Tibial artery (tissue), 4 donors: ENCODE results near the gene CD28.
"Not testable (repeated sequence)": the region's sequence is repeated elsewhere in the genome, so short reads cannot be mapped to it uniquely, and the experiment has no call there.

Experiments
- DNase-seq, 2 donors: peaks; one replicate each; pipeline ENCODE4 v3.0.0-alpha.2; 2019
- H3K27ac ChIP-seq, 2 donors: fragments of 200-600 bp; sonication (generic) in 1 of 2; 1 replicate in 1 of 2; 2 replicates in 1 of 2; pipeline ENCODE4 v1.5.1; 2018 to 2019; ENCODE audit warnings: mild to moderate bottlenecking in 1 of 2
- H3K27me3 ChIP-seq, 2 donors: fragments of 200-600 bp; sonication (generic) in 1 of 2; one replicate each; pipeline versions ENCODE4 v1.5.1 to v1.6.0; 2016 to 2019
- H3K36me3 ChIP-seq, 3 donors: fragments of 200-600 bp; sonication (generic) in 2 of 3; one replicate each; pipeline ENCODE4 v1.5.1; 2016 to 2019; ENCODE audit warnings: mild to moderate bottlenecking in 2 of 3
- H3K4me1 ChIP-seq, 4 donors: fragments of 200-600 bp; sonication (generic) in 2 of 4; 1 replicate in 3 of 4; 2 replicates in 1 of 4; pipeline ENCODE4 v1.5.1; 2016 to 2019
- H3K4me3 ChIP-seq, 2 donors: fragments of 200-600 bp; sonication (generic) in 1 of 2; 1 replicate in 1 of 2; 2 replicates in 1 of 2; pipeline ENCODE4 v1.5.1; 2018 to 2019; ENCODE audit warnings: mild to moderate bottlenecking in 2 of 2
- H3K9me3 ChIP-seq, 3 donors: fragments of 200-600 bp; sonication (generic) in 1 of 3; one replicate each; pipeline ENCODE4 v1.5.1; 2016 to 2019
- intact Hi-C: fragments of 100-400 bp; cut with DNase I; formaldehyde crosslinking; loops from one replicate; pipeline ENCODE4 v1.15.0; 2023; ENCODE audit warnings: low total_unique reads
- TF ChIP-seq, protein P1 (sequence below), 2 experiments: fragments of 200-600 bp in 1 of 2; fragments of 450-650 bp in 1 of 2; IDR thresholded peaks; one replicate each; pipeline ENCODE4 v1.5.1; 2017 to 2019; ENCODE audit warnings: antibody characterized with exemption in 2 of 2, mild to moderate bottlenecking in 1 of 2, moderate library complexity in 1 of 2

Gene CD28

GRCh38 chr2:203774760-203775159 lies 68.3 kb downstream of the CD28 start:
- intact Hi-C loops: no loop called here
- Histone ChIP-seq H3K27me3 (no peaks in the 10 kb centered on the region), H3K4me1 (peaks cover 0 to 9% (median 0%) of the 10 kb centered on the region in 4 donors), H3K27ac (no peak overlapping the region), H3K9me3 (no peaks in the 10 kb centered on the region), H3K4me3 (no peak overlapping the region), H3K36me3 (no peaks in the 10 kb centered on the region)
- TF ChIP-seq, protein P1, sequence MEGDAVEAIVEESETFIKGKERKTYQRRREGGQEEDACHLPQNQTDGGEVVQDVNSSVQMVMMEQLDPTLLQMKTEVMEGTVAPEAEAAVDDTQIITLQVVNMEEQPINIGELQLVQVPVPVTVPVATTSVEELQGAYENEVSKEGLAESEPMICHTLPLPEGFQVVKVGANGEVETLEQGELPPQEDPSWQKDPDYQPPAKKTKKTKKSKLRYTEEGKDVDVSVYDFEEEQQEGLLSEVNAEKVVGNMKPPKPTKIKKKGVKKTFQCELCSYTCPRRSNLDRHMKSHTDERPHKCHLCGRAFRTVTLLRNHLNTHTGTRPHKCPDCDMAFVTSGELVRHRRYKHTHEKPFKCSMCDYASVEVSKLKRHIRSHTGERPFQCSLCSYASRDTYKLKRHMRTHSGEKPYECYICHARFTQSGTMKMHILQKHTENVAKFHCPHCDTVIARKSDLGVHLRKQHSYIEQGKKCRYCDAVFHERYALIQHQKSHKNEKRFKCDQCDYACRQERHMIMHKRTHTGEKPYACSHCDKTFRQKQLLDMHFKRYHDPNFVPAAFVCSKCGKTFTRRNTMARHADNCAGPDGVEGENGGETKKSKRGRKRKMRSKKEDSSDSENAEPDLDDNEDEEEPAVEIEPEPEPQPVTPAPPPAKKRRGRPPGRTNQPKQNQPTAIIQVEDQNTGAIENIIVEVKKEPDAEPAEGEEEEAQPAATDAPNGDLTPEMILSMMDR (IDR thresholded peaks at IDR 0.05): no peak
- DNase-seq: no peak

GRCh38 chr2:203775684-203776083 lies 69.2 kb downstream of the CD28 start:
- no peaks in the 10 kb centered on the region for H3K36me3 ChIP-seq
- no peak overlapping the region for H3K27ac ChIP-seq
- peaks cover 0 to 9% (median 0%) of the 10 kb centered on the region in 4 donors for H3K4me1 ChIP-seq
- H3K4me3 ChIP-seq: no peak overlapping the region
- TF ChIP-seq, protein P1 (IDR thresholded peaks at IDR 0.05): no peak
- intact Hi-C loops: no loop called here
- H3K27me3 ChIP-seq: no peaks in the 10 kb centered on the region
- H3K9me3 ChIP-seq: no peaks in the 10 kb centered on the region
- DNase-seq: no peak

DNA sequence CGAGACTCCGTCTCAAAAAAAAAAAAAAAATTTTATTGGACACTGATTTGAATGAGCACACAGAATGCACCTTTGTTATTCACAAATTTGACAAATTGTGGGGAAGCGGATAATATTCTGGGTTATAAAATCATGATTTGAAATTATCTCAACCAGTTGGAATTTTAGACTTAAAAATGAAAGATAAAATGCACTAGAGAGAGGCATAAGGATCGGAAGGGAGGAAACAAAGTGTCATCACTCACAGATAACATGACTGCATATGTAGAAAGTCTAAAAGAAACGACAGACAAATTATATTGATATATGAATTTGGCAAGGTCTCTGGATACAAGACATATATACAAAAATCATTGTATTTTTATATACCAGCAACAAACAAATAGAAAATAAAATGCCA lies 70.6 kb downstream of the CD28 start:
- TF ChIP-seq, protein P1 (IDR thresholded peaks at IDR 0.05): no peak
- DNase-seq: no peak
- Histone ChIP-seq H3K9me3 (no peaks in the 10 kb centered on the region), H3K27ac (no peak overlapping the region), H3K27me3 (no peaks in the 10 kb centered on the region), H3K4me1 (peaks cover 0 to 13% (median 0%) of the 10 kb centered on the region in 4 donors), H3K4me3 (no peak overlapping the region), H3K36me3 (no peaks in the 10 kb centered on the region)
- intact Hi-C loops: no loop called here

DNA sequence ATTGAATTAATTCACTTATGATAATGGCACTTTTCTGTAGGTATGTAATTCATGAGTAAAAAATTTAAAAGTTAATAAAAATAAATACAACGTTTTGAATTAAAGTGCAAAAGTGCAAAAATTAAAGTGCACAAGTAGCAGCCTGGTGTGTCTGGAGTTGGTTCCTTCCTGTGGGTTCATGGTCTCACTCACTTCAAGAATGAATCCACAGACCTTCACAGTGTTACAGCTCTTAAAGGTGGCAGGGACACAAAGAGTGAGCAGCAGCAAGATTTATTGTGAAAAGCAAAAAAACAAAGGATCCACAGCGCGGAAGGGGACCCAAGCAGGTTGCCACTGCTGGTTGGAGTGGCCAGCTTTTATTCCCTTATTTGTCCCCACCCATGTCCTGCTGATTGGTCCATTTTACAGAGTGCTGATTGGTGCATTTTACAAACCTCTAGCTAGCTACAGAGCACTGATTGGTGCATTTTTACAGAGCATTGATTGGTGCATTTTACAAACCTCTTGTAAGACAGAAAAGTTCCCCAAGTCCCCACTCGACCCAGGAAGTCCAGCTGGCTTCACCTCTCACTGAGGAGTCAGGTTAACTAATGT lies 73.1 kb downstream of the CD28 start:
- H3K4me1 ChIP-seq: peaks cover 0 to 26% (median 3%) of the 10 kb centered on the region in 4 donors

GRCh38 chr2:203780231-203780630 lies 73.8 kb downstream of the CD28 start:
- Histone ChIP-seq H3K9me3 (no peaks in the 10 kb centered on the region), H3K4me1 (peaks cover 0 to 26% (median 3%) of the 10 kb centered on the region in 4 donors), H3K27me3 (no peaks in the 10 kb centered on the region), H3K27ac (no peak overlapping the region), H3K36me3 (no peaks in the 10 kb centered on the region), H3K4me3 (no peak overlapping the region)
- TF ChIP-seq, protein P1 (IDR thresholded peaks at IDR 0.05): no peak
- intact Hi-C loops: no loop called here
- DNase-seq: no peak

More for the DNA sequence above, 73.1 kb downstream of the CD28 start:
- H3K36me3 ChIP-seq, H3K9me3 ChIP-seq, intact Hi-C loops, H3K27ac ChIP-seq, H3K27me3 ChIP-seq, DNase-seq, H3K4me3 ChIP-seq: not testable (repeated sequence)

DNA sequence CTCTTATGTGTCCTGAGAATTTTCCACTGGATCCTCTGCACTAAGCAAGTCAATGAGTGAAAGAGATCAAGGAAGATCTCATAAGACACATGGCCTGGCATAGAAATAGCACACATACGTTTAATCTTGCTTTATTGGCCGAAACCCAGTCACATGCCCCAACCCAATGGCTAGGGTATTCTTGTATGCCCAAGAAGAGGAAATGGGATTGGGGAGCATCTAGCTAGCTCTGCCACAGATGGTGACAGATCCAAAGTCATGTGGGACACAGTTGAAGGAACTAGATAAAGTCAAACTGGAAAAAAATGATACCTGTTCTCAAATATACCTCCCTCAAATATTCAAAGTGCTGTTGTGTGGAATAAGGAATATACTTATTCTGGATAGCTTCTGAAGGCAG lies 74.7 kb downstream of the CD28 start:
- Histone ChIP-seq H3K27me3 (no peaks in the 10 kb centered on the region), H3K4me3 (no peak overlapping the region), H3K4me1 (peaks cover 0 to 26% (median 6%) of the 10 kb centered on the region in 4 donors), H3K36me3 (no peaks in the 10 kb centered on the region), H3K9me3 (no peaks in the 10 kb centered on the region), H3K27ac (no peak overlapping the region)
- TF ChIP-seq, protein P1 (IDR thresholded peaks at IDR 0.05): no peak
- intact Hi-C loops: no loop called here
- no peak for DNase-seq
